Myocyte (in vitro differentiated cells): ENCODE results near the gene ARL4A. TPM values are rescaled to one million over a fixed set of nuclear protein-coding genes. Genes with fewer than 3 reads are reported as not detected.

ENCODE experiments used
- DNase-seq: peaks from one replicate; pipeline ENCODE4 v3.0.0-alpha.2; 2012; ENCODE audit warnings: low read depth
- total RNA-seq: library from RNA; depleted of rRNA; stranded (reverse); fragments of >200 nt; gene quantifications from 2 replicates; pipeline ENCODE4 v1.2.3, GENCODE V29; 2014

Gene ARL4A
- total RNA-seq, 1 donor from 2014 or later, result 38.4 TPM

GRCh38 chr7:12722636-12723605 lies 35.5 kb downstream of the ARL4A start:
- DNase-seq, result no peak

GRCh38 chr7:12725575-12726316 lies 38.3 kb downstream of the ARL4A start:
- DNase-seq, result no peak

- no peak for DNase-seq
Measured at GRCh38 chr7:12726908-12727307, 39.5 kb downstream of the ARL4A start.

GRCh38 chr7:12727455-12728191 lies 40.2 kb downstream of the ARL4A start:
- peak; percentile 60 for DNase-seq

GRCh38 chr7:12728192-12728538 lies 40.7 kb downstream of the ARL4A start:
- no peak for DNase-seq

GRCh38 chr7:12729112-12729511 lies 41.7 kb downstream of the ARL4A start:
- DNase-seq, result peak; percentile 64

- DNase-seq, result no peak
Measured at GRCh38 chr7:12730523-12730922, 43.1 kb downstream of the ARL4A start.

GRCh38 chr7:12731214-12731656 lies 43.8 kb downstream of the ARL4A start:
- no peak for DNase-seq

GRCh38 chr7:12731775-12732174 lies 44.3 kb downstream of the ARL4A start:
- no peak for DNase-seq

- DNase-seq, result no peak
Measured at GRCh38 chr7:12732428-12732827, 45.0 kb downstream of the ARL4A start.

- no peak for DNase-seq
Measured at GRCh38 chr7:12735923-12736322, 48.5 kb downstream of the ARL4A start.

GRCh38 chr7:12737373-12737772 lies 49.9 kb downstream of the ARL4A start:
- DNase-seq, result peak; percentile 84

GRCh38 chr7:12737836-12738235 lies 50.4 kb downstream of the ARL4A start:
- no peak for DNase-seq

- no peak for DNase-seq
Measured at GRCh38 chr7:12738665-12739064, 51.2 kb downstream of the ARL4A start.

Other genes with a start within 250 kb of the ARL4A start
- 1.7 and 2.6 TPM in 2 replicates for gene SCIN, start 116.9 kb upstream of the ARL4A start, total RNA-seq